Skin of body (tissue), 2 donors: ENCODE data around the gene CABS1. TPM values are rescaled to one million over a fixed set of nuclear protein-coding genes. Genes with fewer than 3 reads are reported as not detected.
A peak's percentile ranks its signal among the peaks of the same experiment; 100 is the strongest.

Experiments used
- DNase-seq: peaks from one replicate; lab custom pipeline; 2025; lab: John Stamatoyannopoulos, UW
- total RNA-seq: library from RNA; depleted of rRNA; stranded (reverse); fragments of >200 nt; gene quantifications from one replicate; pipeline ENCODE4 v1.2.3, GENCODE V29; 2014

Gene CABS1
- not detected for total RNA-seq

DNA sequence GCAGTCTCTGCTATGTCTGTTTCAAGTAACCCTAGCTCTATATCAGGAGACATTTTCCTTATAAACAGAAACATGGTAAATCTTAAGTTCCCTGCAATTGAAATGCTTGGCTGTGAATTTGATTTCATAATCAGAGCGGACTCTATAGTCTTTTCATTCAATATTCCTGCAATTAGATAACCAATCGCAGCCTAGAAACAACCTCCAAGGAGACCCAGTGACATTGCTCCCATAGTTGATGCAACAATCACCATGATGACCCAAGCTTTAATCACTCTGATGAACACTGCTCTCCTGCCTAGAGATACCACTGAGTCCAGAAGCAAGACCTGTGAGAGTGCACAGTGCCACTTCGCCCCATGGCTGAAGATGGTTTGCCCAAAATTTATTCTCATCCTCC is at the start of gene CABS1:
CABS1 (plus strand) TSS at position 301 of the 400 bp plus-strand sequence; CDS start at position 360, 59 bp downstream.
- no peak for DNase-seq

DNA sequence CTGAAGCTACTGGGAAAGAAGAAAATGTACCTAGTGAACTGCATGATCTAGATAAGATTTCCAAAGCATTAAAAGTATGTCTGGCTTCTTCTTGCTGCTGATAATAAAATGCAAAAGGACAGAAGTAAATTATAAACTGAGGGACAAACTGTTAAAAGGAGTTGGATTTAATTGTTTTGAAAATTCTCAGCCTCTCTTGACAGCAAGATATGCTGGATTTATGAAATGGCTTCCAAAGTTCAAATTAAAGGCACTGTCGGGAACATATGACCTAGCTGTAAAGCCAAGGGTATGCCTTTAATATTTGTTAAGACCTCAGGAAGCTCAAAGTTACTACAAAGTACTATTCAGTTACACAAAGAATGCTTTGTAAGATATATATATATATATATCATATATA is 46.1 kb upstream of the CABS1 start:
- DNase-seq = no peak

DNA sequence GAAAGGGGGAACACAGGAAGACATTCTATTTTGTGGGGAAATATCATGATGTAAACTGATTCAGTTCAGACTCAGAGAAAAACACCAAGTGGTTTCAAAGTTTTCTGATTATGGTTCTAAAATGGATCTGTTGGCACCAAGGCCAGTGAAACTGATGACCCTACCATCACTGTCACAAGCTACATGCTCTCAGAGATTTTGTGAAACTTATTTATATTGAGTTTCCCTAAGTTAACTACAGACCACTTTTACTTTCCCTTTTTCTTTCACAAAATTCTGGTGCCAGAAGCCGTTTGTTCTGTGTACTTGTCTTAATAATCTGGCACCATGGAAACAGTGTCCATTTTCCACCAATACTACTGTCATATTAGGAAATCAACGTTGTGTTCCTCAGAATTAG is 43.4 kb upstream of the CABS1 start:
- no peak for DNase-seq

DNA sequence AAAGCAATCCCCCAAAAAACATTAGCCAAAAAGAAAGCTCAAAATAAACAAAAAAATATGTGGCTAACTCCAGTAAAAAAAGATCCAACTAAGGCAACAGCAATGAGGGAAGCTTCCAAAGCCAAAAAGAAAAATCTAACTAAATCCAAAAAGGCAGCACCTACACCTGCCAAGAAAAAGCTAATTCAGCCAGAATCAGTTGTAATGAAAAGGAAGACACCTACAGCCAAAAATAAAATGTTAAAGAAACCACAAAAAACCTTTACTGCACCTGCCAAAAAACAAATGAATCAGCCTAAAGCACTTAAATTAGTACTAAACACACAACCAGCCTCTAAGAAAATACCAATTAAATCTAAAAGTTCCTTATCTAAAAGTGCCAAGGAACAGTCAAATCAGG is 37.2 kb upstream of the CABS1 start:
- DNase-seq = no peak

DNA sequence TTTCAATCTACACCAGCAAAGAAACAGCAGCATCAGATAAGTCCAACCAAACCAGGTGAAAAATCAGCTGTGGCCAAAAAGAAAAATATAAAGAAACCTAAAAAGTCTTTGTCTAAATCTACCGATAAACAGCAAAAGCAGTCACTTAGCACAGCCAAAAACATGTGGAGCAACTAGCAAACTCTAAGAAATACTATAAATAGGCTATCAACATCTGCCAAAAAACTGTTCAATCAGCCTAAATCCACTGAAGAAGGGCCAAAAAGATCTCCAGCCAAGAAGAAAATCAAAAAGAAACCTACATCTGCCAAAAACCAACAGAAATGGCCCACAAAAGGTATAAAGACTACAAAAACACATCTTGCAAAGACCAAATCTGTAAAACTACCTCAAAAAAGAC is 36.7 kb upstream of the CABS1 start:
- peak; percentile 81 for DNase-seq

DNA sequence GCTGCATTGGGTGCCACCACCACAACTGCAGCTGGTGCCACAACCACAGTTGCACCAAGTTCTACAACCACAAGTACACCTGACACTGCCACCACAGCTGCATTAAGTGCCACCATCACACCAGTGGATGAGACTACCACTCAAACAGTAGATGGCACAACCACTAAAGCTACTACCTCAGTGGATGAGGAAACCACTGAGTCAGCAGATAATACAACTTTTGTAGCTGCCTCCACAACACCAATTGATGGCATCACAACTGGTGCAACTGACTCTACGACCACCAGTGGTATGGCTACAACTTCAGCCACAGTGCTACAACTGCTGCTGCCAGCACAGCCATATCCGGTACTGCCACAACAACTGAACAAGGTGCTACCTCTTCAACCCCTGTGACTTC is 35.1 kb upstream of the CABS1 start:
- no peak for DNase-seq

DNA sequence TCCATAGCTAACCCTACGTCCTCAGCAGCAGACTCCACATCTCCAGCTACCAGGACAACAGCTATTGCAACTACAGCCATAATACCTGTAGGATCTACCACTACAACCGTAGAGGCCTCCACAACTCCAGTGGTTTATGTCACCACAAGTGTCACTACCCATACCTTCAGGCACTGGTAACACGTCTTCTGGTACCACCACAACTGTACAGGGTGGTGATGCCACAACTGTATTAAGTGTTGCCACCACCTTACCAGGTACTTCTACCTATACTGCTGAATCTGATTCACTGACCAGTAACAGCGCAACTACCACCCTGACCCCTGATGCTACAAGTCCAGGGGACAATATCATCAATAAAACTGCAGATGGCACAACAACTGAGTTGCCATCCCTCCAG is 34.6 kb upstream of the CABS1 start:
- DNase-seq = no peak

DNA sequence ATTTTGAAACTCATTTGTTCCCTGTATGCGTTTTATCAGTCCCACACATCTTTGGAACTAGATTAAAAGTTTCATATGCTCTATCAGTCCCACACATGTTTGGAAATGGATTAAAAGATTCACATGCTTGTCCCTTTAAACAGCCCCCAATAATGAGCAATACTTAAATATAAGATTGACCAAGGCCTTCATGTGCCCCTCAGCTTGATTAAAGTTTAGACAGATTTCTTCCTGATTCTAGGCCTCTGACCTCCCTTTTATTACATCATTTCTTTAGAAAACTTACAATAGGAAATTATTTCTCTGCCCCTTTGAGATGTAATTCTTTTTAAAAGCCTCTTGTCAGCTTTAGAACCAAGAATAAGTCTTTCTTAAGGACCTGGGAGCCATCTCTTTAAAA is 31.7 kb upstream of the CABS1 start:
- DNase-seq = peak; percentile 12

DNA sequence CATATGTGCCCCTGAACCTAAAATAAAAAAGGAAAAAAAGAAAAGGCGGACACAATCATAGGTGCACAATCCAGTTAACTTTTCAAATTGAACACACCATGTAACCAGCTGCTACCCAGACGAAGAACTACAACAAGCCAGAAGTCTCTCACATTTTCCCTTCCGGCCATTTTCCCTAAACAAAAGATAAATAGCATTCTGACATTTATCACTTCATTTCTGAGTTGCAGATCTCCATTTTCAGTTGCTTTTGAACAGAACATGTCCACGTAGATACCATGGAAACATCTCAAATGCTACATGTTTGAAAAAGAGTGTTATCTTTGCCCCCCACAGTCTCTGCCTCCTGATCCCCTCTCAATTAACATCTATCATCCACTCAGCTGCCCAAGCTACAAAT is 29.2 kb upstream of the CABS1 start:
- no peak for DNase-seq

DNA sequence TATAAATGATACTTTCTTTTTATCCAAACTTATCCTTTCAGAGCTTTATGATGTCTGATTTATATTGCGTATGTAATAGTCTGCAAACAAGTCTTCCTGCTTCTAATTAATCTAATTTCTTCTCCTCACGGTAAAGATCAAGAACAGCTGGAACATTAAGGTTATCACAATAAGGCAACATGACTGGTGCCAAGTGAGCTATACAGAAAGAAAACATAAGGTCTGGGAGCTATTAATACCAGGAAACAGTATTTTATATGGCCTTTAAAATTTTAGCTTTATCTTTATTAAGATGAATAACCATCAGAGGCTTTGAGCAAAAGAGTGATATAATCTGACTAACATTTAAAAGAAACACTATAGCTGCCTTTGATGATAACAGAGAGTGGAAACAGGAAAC is 28.7 kb upstream of the CABS1 start:
- no peak for DNase-seq

DNA sequence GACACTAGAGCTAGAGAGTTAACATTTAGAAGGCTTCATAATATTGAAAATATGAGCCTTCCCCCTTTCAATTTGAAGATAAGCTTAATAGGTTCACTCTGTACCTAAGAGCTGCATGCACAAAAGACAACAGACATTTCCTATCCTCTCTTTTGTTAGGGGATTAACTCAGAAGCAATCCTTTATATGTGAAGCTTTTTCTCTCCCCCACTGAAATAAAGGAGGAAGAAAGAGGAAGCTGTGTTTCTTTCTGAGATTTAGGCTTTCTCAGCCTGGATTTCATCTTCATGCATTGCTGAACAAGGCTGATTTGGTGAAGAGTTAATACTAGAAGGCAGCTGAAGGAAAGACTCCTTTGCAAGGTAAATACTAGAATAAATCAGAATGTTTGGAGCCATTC is 21.0 kb upstream of the CABS1 start:
- DNase-seq = no peak

DNA sequence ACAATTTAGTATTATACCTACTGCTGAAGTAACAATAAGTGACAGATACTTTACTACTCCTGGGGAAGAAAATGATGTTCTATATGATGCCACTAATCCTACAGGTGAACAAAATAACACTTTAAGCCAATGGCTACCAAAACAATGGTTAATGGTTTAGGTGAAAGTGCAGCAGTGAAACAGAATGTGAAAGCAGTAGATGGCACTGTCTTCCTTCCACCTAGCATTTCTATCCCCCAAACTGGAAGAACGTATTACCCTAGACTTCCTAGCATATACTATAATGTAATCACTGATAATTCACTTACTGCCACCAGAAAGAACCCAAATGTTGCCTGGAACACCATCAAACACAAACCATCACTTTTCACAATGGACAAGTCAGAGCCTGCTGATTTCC is 18.9 kb upstream of the CABS1 start:
- DNase-seq = no peak

DNA sequence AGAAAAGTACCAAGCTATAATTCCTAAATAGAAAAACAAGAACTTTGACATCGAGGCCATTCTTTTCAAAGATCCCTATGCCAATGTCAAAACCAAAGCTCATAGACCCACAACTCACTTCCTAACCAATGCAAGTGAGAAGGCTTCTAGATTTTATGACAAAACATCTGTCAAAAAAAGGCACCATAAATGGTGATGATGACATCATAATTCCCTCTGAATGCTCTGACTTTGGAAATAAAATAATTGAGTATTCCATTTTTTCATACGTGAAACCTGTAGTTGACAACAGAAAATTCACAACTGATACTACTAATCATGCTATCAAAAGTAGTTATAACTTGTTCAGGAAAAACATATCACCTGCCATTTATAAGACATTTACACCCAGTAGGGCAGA is 8.7 kb upstream of the CABS1 start:
- DNase-seq = no peak

DNA sequence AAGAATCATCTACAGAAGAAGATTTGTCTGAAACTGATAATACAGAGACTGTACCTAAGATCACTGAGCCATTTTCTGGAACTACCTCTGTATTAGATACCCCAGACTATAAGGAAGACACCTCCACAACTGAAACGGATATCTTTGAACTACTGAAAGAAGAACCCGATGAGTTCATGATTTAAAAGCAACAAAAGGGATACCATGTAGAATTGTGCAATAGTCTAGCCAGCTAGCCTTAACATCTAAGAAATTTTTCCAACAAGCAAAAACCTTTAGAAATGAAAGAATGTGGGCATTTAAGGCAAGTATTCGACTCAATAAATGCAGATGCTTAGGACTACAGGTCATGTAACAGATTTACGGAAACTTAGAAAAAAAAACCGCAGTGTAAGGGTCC is 1.3 kb downstream of the CABS1 start:
- DNase-seq = no peak

DNA sequence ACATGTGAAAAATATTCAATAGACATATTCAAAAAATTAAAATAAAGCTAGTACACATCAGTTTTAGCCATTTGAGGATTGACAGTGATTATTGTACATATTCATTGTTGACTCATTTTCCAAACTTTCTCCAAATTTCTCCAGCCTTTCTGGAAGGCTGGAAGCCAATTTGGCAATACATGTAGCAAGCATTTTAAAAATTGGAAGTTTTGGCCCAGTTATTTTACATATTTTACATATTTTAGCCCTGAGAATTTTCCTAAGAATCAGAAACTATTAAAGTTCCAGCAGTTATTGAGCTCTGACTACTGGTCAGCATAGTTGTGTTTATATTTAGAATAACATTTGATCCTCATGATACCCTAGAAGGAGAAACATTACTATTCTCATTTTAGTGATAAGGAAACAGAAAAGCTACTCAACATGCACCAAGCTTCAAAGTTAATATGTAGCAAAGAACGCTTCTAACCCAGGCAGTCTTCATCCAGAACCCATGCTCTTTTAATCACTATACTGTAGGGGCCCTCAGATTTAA is 3.2 kb downstream of the CABS1 start:
- no peak for DNase-seq

DNA sequence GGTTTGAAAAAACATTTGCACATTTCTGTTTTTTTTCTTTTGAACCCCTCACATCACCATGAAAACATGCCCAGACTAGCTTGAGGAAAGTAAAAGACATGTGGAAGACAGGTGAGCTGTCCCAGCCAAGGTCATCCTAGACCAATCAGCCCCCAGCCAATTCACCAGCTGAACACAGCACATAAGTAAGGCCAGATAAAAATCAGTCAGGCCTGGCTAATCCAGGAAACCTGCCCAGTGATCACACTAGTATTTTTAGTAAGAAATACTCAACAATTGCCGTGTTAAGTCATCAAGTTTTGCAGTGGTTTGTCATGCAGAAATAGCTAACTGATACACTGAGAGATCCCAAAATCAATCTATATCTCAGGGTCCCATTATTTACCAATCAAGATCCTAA is 21.4 kb downstream of the CABS1 start:
- no peak for DNase-seq

DNA sequence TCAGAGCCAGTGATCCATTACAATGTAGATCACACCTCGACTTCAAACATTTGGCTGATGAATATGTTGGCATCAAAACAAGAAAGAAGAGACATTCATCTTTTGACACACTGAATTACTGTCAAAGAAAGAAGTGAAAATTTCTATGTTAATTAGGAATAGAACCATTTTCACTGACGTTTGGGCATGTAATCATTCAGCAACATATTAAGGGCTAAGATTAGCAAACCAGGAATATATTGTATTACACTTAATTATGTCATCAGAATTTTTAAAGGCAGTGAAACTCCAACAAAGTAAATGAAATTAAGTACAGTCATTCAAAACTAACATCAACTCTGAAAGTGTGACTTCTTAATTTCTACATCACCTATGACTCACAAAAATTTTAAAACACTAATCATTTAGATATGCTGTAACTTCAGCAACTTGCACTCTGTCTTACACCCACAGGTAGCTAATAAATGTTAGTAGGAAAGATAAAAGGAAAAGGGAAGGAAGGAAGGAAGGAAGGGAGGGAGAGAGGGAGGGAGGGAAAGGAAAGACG is 24.4 kb downstream of the CABS1 start:
- DNase-seq = no peak

DNA sequence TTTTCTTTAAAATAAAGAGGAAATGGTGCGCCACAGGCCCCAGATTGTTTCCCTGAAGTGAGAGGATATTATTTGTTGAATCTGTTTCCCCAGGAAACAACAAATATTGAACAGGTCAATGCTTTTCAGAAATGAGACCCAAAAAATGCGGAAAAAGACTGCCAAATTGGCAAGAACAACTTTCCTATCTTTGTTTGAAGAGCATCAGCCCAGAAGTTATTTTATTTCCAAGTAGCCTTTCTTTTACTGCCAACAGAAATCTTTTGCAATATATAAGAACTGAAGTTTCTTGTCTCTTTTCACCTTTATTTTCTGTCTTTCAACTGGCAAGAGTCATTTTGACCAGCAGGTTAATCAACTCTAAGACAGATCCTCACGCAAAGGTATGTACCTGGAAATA is 25.7 kb downstream of the CABS1 start, which contains the start of gene SMR3A:
SMR3A (plus strand) TSS at position 301 of the 400 bp plus-strand sequence. CDS start 1,356 bp downstream, outside the sequence.
- DNase-seq = no peak

DNA sequence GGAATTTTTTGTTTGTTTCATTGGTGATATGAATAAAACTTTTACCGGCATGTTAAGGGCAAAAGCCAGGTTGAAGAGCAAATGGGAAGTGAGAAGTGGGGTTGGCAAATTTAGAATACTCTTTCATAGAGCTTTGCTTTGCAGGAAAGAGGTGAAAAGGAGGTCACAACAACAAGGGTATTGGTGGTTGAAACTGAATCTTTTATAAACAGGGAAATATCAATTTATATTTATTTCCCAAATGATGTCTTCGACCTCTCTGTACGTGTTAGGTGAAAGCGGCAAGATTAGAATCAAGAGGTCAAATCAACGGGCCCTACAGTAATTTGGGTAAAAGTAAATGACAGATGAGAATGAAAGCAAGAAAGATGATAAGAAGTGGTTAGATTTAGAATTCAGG is 29.2 kb downstream of the CABS1 start:
- DNase-seq = no peak

DNA sequence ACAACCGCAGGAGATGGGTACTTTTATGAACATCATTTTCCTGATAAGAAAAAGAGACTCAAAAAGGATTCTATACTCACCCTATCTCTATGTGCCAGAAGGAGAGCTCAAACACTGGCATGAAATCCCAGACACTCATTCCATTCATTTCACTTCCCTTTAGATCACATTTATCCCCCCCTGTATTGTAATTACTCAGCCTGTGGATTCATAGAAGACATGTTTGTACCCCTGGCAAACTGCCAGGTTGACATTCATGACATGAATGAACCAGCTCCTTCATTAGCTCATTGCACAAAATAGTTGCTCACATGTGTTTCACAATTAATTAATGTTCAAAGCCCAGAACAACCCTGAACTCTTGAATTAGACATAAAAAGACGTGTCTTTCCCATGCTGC is 30.7 kb downstream of the CABS1 start:
- DNase-seq = peak; percentile 34

DNA sequence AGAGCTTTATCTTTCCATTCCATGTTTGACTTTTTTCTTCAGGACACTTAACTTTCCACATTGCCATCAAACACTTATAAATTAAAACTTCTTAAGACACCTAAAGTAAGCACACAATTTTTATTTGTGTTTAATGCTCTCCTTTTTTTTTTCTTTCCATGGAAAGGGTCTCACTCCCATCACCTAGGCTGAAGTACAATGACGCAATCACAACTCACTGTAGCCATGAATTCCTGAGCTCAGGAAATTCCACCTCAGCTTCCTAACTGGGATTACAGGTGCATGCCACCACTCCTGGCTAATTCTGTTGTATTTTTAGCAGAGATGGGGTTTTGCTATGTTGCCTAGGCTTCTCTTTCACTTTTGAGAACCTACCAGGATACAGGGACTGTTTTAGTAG is 33.0 kb downstream of the CABS1 start:
- DNase-seq = no peak

DNA sequence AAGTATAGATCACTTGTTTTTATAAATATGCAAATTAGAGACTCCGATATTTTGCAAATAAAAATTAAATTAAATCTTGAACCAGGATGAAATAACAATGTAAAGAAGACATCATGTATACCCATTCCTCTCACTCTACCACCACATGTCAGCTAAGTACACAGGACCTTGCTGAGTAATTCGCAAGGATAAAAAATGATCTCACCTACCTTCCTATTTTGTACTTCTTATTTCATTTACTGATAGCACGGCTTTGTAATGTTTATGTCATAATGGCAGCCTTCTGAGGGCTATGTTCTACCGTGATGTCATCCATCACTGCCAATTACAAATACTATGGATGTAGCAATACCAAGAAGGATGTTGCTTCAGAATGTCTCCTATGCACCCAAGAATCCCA is 37.2 kb downstream of the CABS1 start:
- DNase-seq = no peak

DNA sequence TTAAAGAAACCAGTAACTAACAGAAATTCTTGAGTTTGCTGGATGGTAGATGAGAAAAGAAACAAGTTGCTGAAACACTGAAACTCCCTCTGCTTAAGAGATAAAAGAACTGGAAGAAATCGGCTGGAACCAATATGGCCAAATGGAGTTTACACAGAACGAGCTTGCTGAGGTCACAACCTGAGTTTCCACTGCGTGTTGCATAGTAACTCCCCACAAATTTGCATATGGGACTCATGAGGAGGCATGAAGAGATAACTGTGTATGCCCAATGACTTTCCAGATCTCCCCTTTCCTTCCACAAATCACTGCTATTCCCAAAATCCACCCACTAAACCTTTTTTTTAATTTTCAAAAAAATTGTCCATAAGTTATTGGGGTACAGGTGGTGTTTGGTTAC is 38.0 kb downstream of the CABS1 start:
- no peak for DNase-seq

DNA sequence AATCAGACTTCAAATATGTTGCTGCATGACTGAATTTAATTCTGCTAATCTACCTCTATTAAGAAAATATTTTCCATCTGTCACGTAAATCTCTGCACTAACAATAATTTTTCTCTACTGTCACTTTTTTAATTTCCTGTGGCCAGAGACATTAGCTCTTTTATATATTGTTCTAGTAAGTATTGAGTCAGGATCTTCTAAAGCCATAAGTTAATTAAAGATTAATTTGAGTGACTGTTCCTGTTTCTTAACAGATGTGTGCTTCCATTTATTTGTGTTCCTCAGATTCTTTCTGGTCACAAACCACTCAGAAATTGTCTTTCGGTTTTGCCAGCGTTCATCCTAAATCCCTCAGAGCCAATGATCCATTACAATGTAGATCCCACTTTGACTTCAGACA is 45.8 kb downstream of the CABS1 start:
- DNase-seq = no peak
